ENCODE measurements around the gene KLHL6.

GRCh38 chr3:183529717-183530116 lies 25.8 kb downstream of the KLHL6 start:
- TF ChIP-seq CTCF (IDR thresholded peaks at IDR 0.05) = no peak
- no peak for TF ChIP-seq POLR2AphosphoS5 (IDR thresholded peaks at IDR 0.05)
- TF ChIP-seq POLR2A (IDR thresholded peaks at IDR 0.05) = no peak
- no peak for TF ChIP-seq EP300 (IDR thresholded peaks at IDR 0.05)

Data from stomach (tissue), 4 donors.